NCI-H2196 treated with DMSO at 0.1 percent for 48 hours (cell line): ENCODE measurements around the gene GSTM4.
A peak's percentile ranks its signal among the peaks of the same experiment; 100 is the strongest.

Experiments
- DNase-seq: peaks from one replicate; lab custom pipeline; 2025; ENCODE audit not compliant: unreplicated experiment; lab: John Stamatoyannopoulos, UW

The GSTM4 gene

DNA sequence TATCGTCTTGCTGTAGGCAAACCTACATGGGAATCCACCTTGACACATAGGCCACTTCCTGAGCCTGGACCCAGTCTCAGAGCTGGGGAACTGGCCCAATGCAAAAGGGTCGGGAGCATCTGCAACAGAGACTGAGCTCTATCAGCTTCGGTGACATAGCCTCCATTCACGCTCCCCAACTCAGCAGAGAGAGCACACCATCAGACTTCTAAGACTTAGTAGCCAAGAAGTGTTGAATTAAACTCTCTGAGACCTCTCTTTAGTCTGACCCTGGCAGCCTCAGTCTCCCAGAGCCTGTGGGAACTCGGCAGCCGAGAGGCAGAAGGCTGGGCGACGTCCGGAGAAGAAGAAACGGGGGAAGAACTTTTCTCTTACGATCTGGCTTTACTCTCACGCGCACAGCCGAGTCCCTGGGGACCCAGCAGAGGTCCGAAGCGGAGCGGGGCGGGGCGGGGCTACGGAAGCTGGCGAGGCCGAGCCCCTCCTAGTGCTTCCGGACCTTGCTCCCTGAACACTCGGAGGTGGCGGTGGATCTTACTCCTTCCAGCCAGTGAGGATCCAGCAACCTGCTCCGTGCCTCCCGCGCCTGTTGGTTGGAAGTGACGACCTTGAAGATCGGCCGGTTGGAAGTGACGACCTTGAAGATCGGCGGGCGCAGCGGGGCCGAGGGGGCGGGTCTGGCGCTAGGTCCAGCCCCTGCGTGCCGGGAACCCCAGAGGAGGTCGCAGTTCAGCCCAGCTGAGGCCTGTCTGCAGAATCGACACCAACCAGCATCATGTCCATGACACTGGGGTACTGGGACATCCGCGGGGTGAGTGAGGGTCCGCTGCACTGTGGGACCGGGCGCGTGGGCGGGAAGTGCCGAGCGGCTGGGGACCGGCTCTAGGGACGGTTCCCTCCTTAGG is at the start of gene GSTM4:
Gene GSTM4, plus strand, starts transcription at position 485 of the 905 bp plus-strand sequence. Its CDS starts 291 bp downstream, at position 776.
- peak; percentile 41 for DNase-seq

DNA sequence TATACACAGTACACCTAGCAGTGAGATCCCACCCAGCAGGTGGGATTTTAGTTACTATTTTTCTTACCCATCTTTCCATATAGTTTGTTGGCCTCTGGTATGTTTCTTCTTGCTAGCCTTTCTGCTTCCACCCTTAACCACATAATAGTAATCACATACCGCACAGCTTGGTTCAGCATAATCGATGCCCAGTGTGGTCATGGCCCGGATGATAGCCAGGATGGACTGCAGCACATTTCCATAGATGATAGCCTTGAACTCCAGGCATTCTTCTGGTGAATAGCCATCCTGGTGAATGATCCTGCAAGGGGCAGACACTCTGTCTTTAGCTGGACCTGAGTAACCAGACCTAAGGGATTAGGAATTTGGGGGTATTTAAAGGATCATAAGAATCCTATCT is 46.0 kb upstream of the GSTM4 start:
- DNase-seq = no peak

DNA sequence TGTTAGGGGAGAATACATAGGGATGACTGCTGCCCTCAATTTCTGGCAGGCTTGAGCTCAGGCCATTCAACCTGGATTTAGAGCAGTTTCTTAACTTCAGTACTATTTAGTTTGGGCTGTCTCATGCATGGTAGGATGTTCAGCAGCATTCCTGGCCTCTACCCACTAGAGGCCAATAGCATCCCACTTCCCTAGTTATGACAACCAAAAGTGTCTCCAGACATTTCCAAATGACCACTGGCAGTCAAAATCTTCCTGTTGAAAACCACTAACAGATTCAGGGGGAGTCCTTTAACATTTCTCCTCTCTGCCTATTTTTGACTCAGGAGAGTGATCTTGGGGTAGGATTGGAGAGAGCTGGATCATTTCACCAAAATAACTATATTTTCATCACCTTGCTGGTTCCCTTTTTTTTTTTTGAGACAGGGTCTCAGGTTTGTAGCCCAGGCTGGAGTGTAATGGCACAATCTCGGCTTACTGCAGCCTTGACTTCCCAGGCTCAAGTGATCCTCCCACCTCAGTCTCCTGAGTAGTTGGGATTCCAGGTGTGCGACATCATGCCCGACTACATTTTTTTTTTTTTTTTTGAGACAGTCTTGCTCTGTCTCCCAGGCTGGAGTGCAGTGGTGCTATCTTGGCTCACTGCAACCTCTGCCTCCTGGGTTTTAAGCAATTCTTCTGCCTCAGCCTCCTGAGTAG is 45.1 kb upstream of the GSTM4 start:
- DNase-seq = no peak

DNA sequence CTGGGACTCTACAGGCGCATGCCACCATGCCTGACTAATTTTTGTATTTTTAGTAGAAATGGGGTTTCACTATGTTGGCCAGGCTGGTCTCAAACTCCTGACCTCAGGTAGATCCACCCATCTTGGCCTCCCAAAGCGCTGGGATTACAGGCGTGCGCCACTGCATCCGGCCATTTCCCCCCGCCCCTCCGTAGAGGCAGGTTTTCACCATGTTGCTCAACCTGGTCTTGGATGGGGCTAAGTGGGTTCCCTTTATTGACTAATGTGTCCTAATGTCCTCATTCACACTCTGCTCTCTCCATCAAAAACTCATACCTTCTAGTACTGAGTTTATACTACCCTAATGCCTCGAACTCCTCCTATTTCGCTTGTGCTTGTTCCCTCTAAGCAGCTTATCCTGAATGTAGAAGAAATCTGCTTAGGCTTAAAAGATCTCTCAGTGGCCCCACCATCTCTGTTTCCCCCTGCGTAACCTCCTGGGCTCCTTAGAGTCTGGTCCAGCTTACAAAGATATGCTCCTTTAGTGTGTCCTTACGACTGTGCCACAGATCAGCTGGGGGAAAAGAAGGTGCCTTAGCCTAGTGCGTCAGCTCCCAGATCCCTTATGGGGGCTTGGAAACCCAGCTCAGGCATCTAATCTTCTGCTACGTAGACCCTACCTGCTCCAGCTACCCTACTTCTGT is 44.5 kb upstream of the GSTM4 start:
- DNase-seq = no peak

DNA sequence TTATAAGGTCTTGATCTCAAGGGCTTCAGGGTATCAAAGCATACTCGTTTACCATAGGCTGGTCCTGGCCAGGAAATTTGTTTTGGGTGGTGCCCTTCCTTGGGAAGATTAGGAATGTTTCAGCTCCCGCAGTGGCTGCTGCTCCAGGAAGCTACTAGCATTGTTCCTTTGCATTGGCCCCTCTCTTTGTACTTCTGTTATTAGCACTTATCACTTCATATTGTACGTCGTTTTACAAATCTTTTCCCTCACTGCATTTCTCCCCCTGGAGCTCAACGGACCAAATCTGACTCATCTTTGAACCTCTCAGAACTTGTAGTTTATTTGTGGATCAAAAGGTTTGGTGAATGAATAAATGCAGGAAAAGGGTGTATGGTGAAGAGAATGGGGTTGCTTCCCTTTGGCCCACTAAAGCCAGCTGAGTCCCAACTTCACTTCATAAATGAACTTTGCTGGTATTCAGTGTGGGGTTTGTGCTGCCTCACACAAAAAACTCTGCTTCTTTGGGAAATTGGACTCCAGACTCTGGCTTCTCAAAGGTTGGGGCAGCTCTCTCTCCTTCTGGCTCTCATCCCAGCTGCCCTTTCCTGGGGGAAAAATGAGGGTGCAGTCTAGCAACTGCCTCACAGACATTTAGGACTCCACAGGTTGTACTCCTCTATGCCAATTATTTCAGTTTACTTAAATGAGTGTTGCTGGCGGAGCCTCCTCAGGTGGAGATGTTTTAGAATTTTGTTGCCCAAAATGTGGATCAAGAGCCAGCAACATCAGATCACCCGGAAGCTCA is 42.3 kb upstream of the GSTM4 start:
- DNase-seq = no peak

DNA sequence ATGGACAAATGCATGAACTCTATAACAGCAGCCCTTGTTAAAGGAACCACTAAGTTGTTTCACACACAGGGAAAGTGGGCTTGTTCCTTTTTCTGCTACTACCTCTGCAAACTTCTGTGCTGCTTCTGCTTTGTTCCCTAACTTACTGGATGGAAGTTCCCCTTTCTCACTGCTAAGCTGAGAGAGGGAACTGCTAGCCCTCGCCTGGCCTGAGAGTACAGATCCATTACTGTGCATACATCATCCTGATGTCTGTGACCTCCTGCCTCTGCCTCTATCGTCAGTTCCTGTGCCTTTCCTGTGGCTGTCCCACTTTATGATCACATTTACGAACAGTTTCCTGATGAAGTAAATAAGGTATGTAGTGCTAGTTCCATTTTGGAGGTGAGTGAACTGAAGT is 40.0 kb upstream of the GSTM4 start:
- DNase-seq = no peak

DNA sequence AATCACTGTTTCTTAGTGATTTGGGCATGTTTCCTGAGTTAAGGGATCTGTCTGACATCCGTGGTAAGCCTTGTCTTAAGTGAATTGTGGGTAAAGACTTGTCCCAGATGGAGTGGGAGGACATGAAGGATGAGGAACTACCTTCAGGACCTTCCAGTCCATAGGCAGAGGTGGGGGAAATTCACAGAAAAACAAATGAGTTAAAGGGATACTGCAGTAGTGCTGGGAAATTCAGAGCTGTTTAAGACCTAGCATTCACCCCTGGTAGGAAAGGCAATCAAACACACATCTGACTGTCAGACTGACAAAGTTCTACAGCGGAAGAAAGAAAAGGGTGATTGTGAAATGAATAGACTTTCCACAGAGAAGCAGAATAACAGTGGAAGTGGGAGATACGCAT is 39.5 kb upstream of the GSTM4 start:
- no peak for DNase-seq

DNA sequence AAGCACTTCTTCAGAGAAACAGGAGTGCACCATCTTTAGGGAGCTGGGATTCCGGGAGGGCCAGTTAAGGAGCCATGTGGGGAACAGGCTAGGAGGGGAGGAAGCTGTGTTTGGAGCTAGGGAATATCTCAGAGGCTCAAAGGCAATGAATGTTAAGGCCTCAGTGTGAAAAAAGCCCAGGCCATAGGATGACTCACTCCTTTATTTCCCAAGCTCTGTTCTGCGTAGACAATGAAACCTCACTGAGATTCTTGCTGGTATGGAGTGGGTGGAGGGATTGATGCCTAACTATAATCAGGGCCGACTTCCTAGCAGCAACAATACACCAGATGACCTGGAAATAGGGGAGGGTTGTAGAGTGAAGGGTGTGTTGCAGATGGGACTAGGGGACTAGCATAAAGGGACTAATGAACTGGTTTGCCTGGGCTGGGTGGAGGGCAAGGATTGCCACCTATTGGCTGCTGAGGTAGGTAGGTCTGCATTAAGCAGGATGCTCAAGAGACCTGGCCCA is 38.6 kb upstream of the GSTM4 start:
- no peak for DNase-seq

DNA sequence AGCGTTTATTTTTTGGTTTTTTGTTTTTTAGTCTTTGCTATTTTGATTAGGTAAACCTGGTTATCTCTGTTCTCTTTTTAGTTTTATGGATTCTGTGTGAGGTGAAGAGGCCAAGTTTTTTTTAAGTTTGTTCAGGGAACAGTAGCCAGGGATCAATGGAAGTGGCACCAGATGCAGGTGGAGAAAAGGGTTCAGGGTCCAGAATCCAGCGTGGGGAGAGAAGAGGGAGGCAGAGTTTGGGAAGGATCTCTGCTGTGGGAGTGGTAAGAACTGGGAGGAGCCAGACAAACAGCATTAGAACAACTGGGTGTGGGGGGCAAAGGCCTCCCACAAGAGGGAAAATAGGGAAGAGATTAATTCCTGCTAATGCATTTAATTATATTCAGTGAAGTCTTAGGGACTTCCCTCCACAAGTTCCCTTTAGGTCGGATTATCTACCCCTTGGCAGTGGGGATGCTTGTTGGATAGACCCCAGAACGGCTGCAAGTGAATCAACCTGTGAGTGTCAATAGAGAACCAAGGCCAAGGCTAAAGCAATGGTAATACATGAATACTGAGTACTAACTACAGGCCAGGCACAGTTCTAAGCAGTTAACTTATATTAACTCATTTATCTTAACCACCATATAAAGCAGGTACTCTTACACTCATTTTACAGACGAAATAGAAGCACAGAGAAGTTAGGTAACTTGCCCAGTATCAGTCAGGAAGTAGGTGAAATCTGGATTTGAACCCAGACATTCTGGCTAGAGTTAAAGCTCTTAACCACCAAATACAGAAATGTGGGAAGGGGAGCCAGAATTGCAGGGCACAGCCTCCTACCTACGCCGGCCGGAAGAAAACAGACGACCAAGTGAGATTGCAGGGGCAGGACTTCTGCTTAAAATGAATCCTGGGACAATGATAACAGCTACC is 37.0 kb upstream of the GSTM4 start:
- DNase-seq = no peak

DNA sequence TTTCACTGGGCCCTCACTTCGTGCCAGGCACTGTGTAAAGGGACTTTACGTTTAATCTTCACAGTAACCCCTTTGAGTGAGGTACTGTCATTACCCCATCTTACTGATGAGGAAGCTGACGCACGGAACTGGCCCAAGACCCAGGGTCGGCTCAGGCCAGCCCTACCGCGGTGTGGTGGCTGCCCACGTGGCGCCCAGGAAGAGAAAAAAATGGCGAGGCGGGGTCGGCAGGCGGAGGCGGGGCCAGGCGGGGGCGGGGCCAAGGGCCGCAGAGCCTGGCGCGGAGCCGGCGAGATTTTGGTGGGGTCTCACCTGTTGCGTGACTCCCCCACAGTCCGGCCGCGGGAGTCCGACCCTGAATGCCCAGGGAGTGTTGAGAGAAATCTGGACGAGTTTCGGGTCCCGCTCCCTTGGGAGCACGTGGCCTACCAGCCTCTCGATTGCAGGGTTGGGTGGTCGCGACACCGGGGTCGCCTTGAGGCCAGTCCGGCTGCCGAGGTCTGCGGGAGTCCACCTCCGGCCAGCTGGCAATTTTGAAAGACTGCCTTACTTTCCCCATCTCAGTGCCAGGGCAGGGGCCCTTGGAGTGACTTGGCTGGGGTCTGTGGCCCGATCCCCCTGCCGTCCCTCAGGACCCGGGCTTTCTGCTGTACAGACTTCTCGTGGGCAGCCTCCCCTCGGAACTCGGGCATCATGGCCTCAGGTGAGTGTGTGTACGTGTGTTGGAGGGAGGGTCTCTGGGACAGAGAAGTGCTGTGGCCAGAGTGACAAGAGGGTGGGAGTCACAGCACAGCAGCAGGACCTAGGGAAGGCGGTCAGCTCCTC is 36.1 kb upstream of the GSTM4 start, which contains the start of the genes AMPD2 and GNAT2:
Gene AMPD2, plus strand, starts transcription at position 262 of the 825 bp plus-strand sequence. CDS start 1,339 bp downstream, outside the sequence.
Gene GNAT2, minus strand, starts transcription at position 41 of the 825 bp plus-strand sequence. CDS start 6,746 bp downstream, outside the sequence.
- peak; percentile 38 for DNase-seq

DNA sequence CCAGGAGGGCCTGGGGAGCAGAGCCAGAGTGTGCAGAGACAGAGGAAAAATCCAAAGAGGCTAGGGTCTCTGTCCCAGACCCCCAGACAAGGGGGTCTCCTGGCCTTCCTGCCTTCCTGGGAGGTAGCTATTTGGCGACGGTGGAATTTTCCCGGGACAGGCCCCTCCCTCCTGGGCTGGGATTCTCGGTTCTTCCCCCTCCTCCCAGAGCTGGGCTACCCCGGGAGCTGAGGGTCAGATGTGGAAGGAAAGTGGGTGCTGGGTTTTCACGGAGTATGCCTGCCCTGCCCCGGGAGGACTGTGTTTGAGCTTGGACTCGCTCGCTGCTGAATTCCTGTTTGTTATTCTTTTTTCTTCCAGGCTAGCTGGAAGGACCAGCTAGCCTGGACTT is 35.5 kb upstream of the GSTM4 start:
- DNase-seq = no peak

DNA sequence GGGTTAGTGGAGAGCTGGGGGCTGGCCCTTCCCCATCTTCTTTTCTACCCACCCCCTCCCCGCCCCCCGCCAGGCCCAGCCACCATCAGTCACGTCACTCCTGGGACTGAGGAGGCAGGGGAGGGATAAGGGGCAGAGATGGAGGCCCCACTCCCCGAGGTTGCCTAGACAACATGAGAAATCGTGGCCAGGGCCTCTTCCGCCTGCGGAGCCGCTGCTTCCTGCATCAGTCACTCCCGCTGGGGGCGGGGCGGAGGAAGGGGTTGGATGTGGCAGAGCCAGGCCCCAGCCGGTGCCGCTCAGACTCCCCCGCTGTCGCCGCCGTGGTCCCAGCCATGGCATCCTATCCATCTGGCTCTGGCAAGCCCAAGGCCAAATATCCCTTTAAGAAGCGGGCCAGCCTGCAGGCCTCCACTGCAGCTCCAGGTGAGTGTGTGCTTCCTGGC is 35.0 kb upstream of the GSTM4 start:
- DNase-seq = peak; percentile 65

DNA sequence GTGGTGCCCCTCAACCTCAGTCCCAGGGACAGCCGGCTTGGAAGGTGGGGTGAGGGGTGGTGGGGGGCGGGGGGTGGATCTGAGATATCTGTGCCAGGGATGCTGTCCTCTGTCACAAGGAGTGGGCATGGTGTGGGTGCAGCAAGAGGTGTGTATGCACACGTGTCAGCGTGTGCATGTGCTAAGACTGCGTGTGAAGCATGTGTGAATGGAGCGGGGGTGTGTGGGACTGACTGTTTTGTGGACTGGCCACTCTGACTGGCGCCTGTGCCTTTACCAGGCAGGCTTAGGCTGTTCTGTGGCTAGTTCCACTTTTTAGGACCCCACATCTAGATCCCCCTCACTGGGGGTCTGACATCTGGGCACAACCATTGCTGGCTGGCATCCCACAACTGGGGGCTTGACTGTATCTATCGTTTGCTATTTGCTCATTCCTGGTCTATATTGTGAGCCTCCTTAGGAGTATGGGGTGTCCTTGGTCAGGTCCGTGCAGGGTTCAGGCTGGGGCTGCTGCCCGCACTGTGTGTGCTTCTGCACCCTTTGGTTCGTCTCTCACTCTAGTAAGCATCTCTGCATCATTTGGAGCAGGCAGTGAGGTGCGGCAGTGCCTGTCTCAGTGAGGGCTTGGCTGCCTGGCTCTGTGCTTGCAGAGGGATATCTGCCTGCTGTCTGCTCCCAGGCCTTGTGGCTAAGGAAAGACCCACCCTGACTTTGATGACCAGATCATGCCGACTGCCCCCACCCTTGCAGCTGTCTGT is 34.3 kb upstream of the GSTM4 start:
- no peak for DNase-seq

DNA sequence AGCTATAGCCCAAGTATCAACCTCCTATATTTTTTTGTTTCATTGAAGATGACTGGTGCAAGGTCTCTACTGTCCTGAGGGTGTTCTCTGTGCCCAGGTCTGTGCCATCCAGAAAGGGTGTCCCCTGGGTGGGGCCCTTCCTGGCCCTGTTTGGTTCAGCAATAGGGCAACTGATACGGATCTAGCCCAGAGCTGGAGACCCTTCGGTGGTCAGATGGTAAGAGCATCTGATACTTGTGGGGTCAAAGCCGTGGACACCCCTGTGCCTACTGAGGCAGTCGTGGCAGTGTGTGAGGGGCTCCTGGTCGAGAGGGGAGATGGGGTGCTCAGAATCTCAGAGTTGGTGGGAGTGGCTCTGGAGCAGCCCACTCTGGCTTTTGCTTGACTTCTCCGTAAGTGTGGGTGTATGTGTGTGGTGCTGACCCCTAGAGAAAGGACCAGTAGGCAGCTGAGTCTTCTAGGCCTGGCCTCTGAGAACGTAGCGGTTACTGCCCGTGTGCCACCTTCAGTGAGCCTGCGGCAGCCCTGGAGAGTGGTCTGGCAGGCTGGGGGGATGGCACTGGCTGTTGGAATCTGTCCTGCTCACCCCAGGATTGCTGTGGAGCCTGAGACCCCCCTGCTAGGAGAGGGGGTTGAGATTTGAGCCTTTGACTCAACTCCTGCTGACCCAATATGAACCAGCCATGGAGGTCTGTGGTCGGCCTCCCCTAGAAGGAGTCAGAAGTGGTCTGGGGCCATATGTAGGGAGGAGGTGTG is 33.6 kb upstream of the GSTM4 start:
- DNase-seq = no peak

DNA sequence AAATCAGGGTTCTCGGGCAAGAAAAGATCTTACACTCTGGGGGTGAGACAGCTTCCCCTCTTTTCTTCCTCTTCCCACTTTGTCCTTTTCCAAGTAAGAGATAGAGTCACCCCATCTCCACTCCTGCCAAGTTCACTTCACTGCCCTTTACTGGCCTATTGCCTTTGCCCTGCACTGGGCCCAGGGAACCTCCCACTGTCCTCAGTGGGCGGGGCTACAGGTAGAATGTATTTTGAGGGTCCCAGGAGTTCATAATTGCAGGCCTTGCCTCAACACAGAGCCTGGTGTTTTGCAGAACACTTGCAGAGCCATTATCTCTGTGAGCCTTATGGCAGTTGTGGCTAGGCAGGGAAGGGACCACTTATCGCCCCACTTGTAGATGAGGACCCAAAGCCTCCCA is 33.0 kb upstream of the GSTM4 start:
- no peak for DNase-seq

DNA sequence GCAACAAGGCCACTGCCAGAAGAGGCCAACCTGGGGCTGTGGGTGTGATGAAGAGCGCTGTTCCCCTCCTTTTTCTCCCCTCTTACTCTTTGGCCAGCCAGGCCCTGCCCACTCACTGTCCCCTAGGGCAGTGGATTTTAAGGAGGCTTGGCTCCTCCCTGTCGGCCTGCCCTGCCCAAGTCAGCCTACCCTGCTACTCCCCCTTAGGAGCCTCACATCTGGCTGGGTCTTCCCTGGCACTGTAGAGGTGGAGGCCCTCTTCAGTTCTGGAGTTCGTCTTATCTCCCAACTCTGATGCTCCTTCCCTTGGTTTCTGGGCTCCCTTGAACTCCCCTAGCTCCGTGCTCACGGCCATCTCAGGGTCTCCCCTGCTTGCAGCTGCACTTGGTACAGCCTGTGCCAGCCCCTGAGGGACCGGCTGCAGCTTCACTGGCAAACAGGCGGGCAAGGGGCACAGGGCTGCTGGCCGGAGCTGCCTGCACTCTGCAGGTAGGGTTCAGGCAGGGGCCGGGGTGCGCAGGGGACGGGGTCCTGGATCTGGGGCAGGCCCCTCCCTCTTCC is 32.2 kb upstream of the GSTM4 start:
- no peak for DNase-seq
